Muscle layer of colon (tissue), 2 donors: ENCODE measurements around the gene ZFHX2.

Experiments
- H3K27ac ChIP-seq: one replicate; pipeline ENCODE4 v1.7.0; 2013; ENCODE audit warnings: low read depth, mild to moderate bottlenecking, low read length, moderate library complexity
- H3K27me3 ChIP-seq, 2 donors: one replicate each; pipeline ENCODE4 v1.7.0; 2013; ENCODE audit warnings: low read length in 2 of 2, mild to moderate bottlenecking in 2 of 2; ENCODE audit not compliant: insufficient read depth in 2 of 2, control insufficient read depth in 1 of 2
- H3K36me3 ChIP-seq: one replicate; pipeline ENCODE4 v1.7.0; 2013; ENCODE audit warnings: mild to moderate bottlenecking, low read length; ENCODE audit not compliant: insufficient read depth
- H3K4me1 ChIP-seq: one replicate; pipeline ENCODE4 v1.7.0; 2013; ENCODE audit warnings: mild to moderate bottlenecking, low read length; ENCODE audit not compliant: insufficient read depth
- H3K4me3 ChIP-seq, 2 donors: one replicate each; pipeline ENCODE4 v1.7.0; 2013; ENCODE audit warnings: low read length in 2 of 2, low read depth in 1 of 2, mild to moderate bottlenecking in 1 of 2, moderate library complexity in 1 of 2
- H3K9ac ChIP-seq: one replicate; pipeline ENCODE4 v1.7.0; 2013; ENCODE audit warnings: low read length
- H3K9me3 ChIP-seq: one replicate; pipeline ENCODE4 v1.7.0; 2013; ENCODE audit warnings: mild to moderate bottlenecking, low read length
- donor health status: abdominal sarcoma.
- donor health status: Adenocarcinoma of cecum.

ZFHX2 gene

GRCh38 chr14:23487216-23487615 is 64.3 kb downstream of the ZFHX2 start:
- no peaks in the 10 kb centered on the region for H3K27me3 ChIP-seq
- no peak overlapping the region for H3K27ac ChIP-seq
- H3K9me3 ChIP-seq, result no peaks in the 10 kb centered on the region
- H3K4me3 ChIP-seq, result no peak overlapping the region
- no peaks in the 10 kb centered on the region for H3K4me1 ChIP-seq
- peaks cover 10% of the 10 kb centered on the region for H3K36me3 ChIP-seq
- no peak overlapping the region for H3K9ac ChIP-seq

- H3K27ac ChIP-seq, result no peak overlapping the region
- H3K27me3 ChIP-seq, result no peaks in the 10 kb centered on the region
- H3K4me3 ChIP-seq, result no peak overlapping the region
- H3K4me1 ChIP-seq, result no peaks in the 10 kb centered on the region
- H3K9ac ChIP-seq, result no peak overlapping the region
- peaks cover 10% of the 10 kb centered on the region for H3K36me3 ChIP-seq
- no peaks in the 10 kb centered on the region for H3K9me3 ChIP-seq
Observed at GRCh38 chr14:23486036-23486435, 65.5 kb downstream of the ZFHX2 start.

GRCh38 chr14:23485326-23485725 is 66.2 kb downstream of the ZFHX2 start:
- Histone ChIP-seq H3K4me3 (no peak overlapping the region), H3K27ac (no peak overlapping the region), H3K27me3 (no peaks in the 10 kb centered on the region), H3K4me1 (no peaks in the 10 kb centered on the region), H3K9ac (no peak overlapping the region), H3K36me3 (peaks cover 10% of the 10 kb centered on the region), H3K9me3 (no peaks in the 10 kb centered on the region)

- H3K27me3 ChIP-seq, result no peaks in the 10 kb centered on the region
- no peak overlapping the region for H3K27ac ChIP-seq
- no peak overlapping the region for H3K4me3 ChIP-seq
- peaks cover 10% of the 10 kb centered on the region for H3K36me3 ChIP-seq
- no peaks in the 10 kb centered on the region for H3K4me1 ChIP-seq
- H3K9me3 ChIP-seq, result no peaks in the 10 kb centered on the region
- H3K9ac ChIP-seq, result no peak overlapping the region
Observed at GRCh38 chr14:23483236-23483854, 68.2 kb downstream of the ZFHX2 start.

GRCh38 chr14:23482823-23483148 is 68.8 kb downstream of the ZFHX2 start:
- no peak overlapping the region for H3K27ac ChIP-seq
- no peaks in the 10 kb centered on the region for H3K9me3 ChIP-seq
- H3K36me3 ChIP-seq, result peaks cover 10% of the 10 kb centered on the region
- no peaks in the 10 kb centered on the region for H3K4me1 ChIP-seq
- no peak overlapping the region for H3K9ac ChIP-seq
- H3K4me3 ChIP-seq, result no peak overlapping the region
- no peaks in the 10 kb centered on the region for H3K27me3 ChIP-seq

- H3K9me3 ChIP-seq, result no peaks in the 10 kb centered on the region
- peaks cover 15% of the 10 kb centered on the region for H3K36me3 ChIP-seq
- H3K4me1 ChIP-seq, result no peaks in the 10 kb centered on the region
- no peak overlapping the region for H3K4me3 ChIP-seq
- no peak overlapping the region for H3K9ac ChIP-seq
- H3K27me3 ChIP-seq, result no peaks in the 10 kb centered on the region
- no peak overlapping the region for H3K27ac ChIP-seq
Observed at GRCh38 chr14:23481979-23482822, 69.4 kb downstream of the ZFHX2 start.

- no peaks in the 10 kb centered on the region for H3K4me1 ChIP-seq
- no peaks in the 10 kb centered on the region for H3K9me3 ChIP-seq
- no peak overlapping the region for H3K27ac ChIP-seq
- no peak overlapping the region for H3K4me3 ChIP-seq
- no peaks in the 10 kb centered on the region for H3K27me3 ChIP-seq
- no peak overlapping the region for H3K9ac ChIP-seq
- peaks cover 17% of the 10 kb centered on the region for H3K36me3 ChIP-seq
Observed at GRCh38 chr14:23481362-23481970, 70.1 kb downstream of the ZFHX2 start.

- Histone ChIP-seq H3K36me3 (peaks cover 43% of the 10 kb centered on the region), H3K9me3 (no peaks in the 10 kb centered on the region), H3K9ac (no peak overlapping the region), H3K4me1 (no peaks in the 10 kb centered on the region), H3K4me3 (no peak overlapping the region), H3K27ac (no peak overlapping the region), H3K27me3 (no peaks in the 10 kb centered on the region)
Observed at GRCh38 chr14:23478109-23478759, 73.3 kb downstream of the ZFHX2 start.

- peaks cover 41% of the 10 kb centered on the region for H3K36me3 ChIP-seq
- H3K9ac ChIP-seq, result no peak overlapping the region
Observed at GRCh38 chr14:23470947-23471346, 80.6 kb downstream of the ZFHX2 start.

More at GRCh38 chr14:23470947-23471346, 80.6 kb downstream of the ZFHX2 start:
- H3K4me1 ChIP-seq, result peaks cover 18% of the 10 kb centered on the region
- no peak overlapping the region for H3K4me3 ChIP-seq
- H3K27me3 ChIP-seq, result no peaks in the 10 kb centered on the region
- H3K27ac ChIP-seq, result no peak overlapping the region
- no peaks in the 10 kb centered on the region for H3K9me3 ChIP-seq
